Peyer's patch (tissue), 4 donors: Measurements from ENCODE around the gene TRHDE.

Experiments used
- CTCF ChIP-seq, 6 experiments: fragments of 450-650 bp in 4 of 6; fragments of 200-600 bp in 2 of 6; sonication (generic) in 1 of 6; IDR thresholded peaks; one replicate each; pipeline ENCODE4 v1.5.1; 2017 to 2019; ENCODE audit warnings: antibody characterized with exemption in 6 of 6, mild to moderate bottlenecking in 3 of 6, moderate library complexity in 1 of 6
- POLR2A ChIP-seq, 2 donors: fragments of 450-650 bp; IDR thresholded peaks; one replicate each; pipeline ENCODE4 v1.5.1; 2017; ENCODE audit warnings: antibody characterized with exemption in 2 of 2, mild to moderate bottlenecking in 2 of 2, moderate library complexity in 2 of 2

- TF ChIP-seq POLR2A (IDR thresholded peaks at IDR 0.05) (no peak), CTCF (IDR thresholded peaks at IDR 0.05) (no peak)
These were observed 21.5 kb downstream of the TRHDE start for GRCh38 chr12:72293701-72294100.
